Astrocyte of the spinal cord (primary cell): Measurements from ENCODE around the gene ABCC1.
"Not testable (repeated sequence)": the region's sequence is repeated elsewhere in the genome, so short reads cannot be mapped to it uniquely, and the experiment has no call there.

Source experiments
- DNase-seq: peaks from one replicate; pipeline ENCODE4 v3.0.0; 2011; ENCODE audit warnings: low read depth, low spot score
- H3K4me3 ChIP-seq: 2 replicates; pipeline ENCODE4 v1.5.1; 2011; ENCODE audit warnings: low read depth, mild to moderate bottlenecking, low read length, moderate library complexity
- CTCF ChIP-seq: IDR thresholded peaks from 2 replicates; pipeline ENCODE4 v1.5.1; 2012; ENCODE audit warnings: low read depth, mild to moderate bottlenecking, low read length, inconsistent platforms
- in situ Hi-C: cut with HindIII; loops from 2 replicates; pipeline ENCODE4 v1.10.0; 2017; ENCODE audit warnings: low sequenced_read_pairs

The ABCC1 gene

GRCh38 chr16:15952265-15952711 is 2.9 kb downstream of the ABCC1 start:
- in situ Hi-C loops = no loop called here
- H3K4me3 ChIP-seq = no peak overlapping the region
- no peak for TF ChIP-seq CTCF
- no peak for DNase-seq

GRCh38 chr16:15953477-15953876 is 4.1 kb downstream of the ABCC1 start:
- no peak overlapping the region for H3K4me3 ChIP-seq
- in situ Hi-C loops = no loop called here
- DNase-seq = no peak
- TF ChIP-seq CTCF = no peak

GRCh38 chr16:15953929-15954813 is 4.8 kb downstream of the ABCC1 start:
- in situ Hi-C loops = no loop called here
- H3K4me3 ChIP-seq = no peak overlapping the region
- no peak for TF ChIP-seq CTCF
- DNase-seq = no peak

- in situ Hi-C loops = no loop called here
- TF ChIP-seq CTCF = no peak
Measured at GRCh38 chr16:15954814-15955151, 5.4 kb downstream of the ABCC1 start.

GRCh38 chr16:15955425-15955824 is 6.0 kb downstream of the ABCC1 start:
- DNase-seq = no peak
- no peak overlapping the region for H3K4me3 ChIP-seq
- in situ Hi-C loops = no loop called here
- TF ChIP-seq CTCF = no peak

More at GRCh38 chr16:15954814-15955151, 5.4 kb downstream of the ABCC1 start:
- DNase-seq = no peak
- H3K4me3 ChIP-seq = no peak overlapping the region

- not testable (repeated sequence) for H3K4me3 ChIP-seq
Measured at GRCh38 chr16:15956106-15956505, 6.7 kb downstream of the ABCC1 start.

GRCh38 chr16:15958703-15959348 is 9.4 kb downstream of the ABCC1 start:
- in situ Hi-C loops = no loop called here

More at GRCh38 chr16:15956106-15956505, 6.7 kb downstream of the ABCC1 start:
- in situ Hi-C loops, DNase-seq: not testable (repeated sequence)

More at GRCh38 chr16:15958703-15959348, 9.4 kb downstream of the ABCC1 start:
- DNase-seq = no peak
- no peak for TF ChIP-seq CTCF
- H3K4me3 ChIP-seq = no peak overlapping the region
